Ramos (cell line): ENCODE results near the gene POLR3E.

Experiments
- in situ Hi-C: fragments of 300-500 bp; cut with MboI; formaldehyde crosslinking; loops from one replicate; pipeline ENCODE4 v1.14.3; 2022; ENCODE audit warnings: low sequenced_read_pairs; ENCODE audit not compliant: unreplicated experiment

Gene POLR3E, protein sequence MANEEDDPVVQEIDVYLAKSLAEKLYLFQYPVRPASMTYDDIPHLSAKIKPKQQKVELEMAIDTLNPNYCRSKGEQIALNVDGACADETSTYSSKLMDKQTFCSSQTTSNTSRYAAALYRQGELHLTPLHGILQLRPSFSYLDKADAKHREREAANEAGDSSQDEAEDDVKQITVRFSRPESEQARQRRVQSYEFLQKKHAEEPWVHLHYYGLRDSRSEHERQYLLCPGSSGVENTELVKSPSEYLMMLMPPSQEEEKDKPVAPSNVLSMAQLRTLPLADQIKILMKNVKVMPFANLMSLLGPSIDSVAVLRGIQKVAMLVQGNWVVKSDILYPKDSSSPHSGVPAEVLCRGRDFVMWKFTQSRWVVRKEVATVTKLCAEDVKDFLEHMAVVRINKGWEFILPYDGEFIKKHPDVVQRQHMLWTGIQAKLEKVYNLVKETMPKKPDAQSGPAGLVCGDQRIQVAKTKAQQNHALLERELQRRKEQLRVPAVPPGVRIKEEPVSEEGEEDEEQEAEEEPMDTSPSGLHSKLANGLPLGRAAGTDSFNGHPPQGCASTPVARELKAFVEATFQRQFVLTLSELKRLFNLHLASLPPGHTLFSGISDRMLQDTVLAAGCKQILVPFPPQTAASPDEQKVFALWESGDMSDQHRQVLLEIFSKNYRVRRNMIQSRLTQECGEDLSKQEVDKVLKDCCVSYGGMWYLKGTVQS

DNA sequence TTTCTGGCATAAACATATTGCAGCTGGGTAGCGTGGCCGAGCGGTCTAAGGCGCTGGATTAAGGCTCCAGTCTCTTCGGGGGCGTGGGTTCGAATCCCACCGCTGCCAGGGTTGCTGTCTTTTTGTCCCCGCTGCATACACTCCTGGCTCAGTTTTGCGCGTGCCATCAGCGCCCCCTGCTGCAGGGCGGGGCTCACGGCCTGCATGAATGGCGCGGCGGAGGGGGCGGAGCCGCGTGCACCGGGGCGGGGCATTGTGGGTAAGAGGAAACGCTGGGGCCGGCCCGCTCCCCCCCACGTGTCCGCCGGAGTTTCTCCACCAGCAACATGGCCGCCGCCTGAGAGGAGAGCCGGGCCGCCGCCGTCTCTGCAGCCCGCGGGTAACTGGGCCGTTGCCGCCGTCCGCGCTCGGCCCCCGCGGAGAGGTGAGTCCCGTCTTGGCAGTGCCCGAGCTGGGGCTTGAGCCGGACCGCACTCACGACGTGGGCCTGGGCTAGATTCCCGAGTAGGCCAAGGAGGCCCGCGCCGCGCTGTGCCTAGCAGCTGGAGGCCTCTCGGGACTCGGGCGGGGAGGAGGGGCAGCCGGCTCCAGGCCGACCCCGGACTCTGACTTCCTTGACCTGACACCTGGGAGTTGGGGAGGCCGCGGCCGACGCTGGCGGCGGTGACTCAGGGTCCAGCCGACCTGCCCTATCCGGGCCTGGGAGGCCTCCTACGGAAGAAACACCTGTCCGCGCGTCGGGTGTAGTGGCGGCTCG lies at the start of gene POLR3E:
Gene POLR3E, plus strand, starts transcription at position 296 of the 757 bp plus-strand sequence. CDS start 5,560 bp downstream, outside the sequence.
- in situ Hi-C loops = loop anchor here (5.0 to 10.0 kb wide), 2 partner anchors 95 to 292 kb away; partner anchors contain the start of genes MOSMO and PDZD9

DNA sequence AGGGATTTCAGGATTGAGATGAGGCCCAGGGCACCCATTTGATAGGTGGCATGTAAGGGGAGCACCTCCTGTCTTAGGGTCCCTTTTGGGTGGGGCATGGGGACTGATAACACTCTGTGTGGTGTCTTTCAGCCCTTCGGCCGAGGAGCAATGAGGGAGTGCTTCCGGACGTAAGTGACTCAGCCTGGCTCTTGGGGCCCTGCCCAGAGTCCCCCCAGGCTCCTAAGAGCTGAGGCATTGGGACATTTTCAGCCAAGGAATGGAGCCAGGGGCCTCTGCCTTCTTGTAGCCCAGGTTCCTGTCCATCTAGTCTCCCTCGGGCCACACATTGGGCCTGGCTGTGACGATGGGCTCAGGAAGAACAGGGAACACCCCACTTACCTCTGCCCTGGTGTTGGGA lies 46.7 kb upstream of the POLR3E start:
- in situ Hi-C loops = no loop called here

DNA sequence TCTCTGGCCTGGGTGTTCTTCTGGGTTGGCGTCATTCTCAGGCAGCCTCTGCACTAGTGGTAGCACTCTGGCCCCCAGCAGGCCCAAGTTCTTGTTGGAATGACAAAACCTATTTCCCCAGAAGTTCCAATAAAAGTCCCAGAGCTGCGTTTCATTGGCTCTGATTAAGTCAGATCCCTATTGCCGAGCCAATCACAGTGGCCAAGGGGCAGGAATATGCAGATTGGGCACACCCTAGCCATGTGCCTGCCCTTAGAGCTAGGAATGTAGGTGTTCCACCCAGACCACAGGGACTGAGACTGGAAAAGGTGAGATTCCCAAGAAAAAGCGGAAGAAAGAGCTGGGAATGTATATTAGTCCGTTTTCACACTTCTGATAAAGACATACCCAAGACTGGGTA lies 44.9 kb upstream of the POLR3E start:
- in situ Hi-C loops = no loop called here

DNA sequence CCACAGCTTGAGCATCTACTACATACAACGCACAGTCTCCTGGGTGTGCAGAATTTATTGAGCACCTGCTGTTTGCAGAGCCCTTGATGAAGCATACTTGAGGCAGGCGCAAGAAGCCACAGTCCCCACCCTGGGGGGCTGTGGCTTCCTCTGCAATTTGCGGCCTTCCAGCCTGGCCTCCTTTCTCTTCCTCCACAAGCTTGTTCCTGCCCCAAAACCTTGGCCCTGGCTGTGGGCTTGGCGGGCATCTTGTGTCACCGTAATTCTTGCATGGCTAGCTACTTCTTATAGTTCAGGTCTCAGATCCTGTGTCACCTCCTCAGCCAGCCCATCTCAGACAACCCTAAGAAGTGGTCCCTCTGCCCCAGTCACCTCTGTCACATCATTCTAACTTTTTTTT lies 43.9 kb upstream of the POLR3E start:
- in situ Hi-C loops = no loop called here

DNA sequence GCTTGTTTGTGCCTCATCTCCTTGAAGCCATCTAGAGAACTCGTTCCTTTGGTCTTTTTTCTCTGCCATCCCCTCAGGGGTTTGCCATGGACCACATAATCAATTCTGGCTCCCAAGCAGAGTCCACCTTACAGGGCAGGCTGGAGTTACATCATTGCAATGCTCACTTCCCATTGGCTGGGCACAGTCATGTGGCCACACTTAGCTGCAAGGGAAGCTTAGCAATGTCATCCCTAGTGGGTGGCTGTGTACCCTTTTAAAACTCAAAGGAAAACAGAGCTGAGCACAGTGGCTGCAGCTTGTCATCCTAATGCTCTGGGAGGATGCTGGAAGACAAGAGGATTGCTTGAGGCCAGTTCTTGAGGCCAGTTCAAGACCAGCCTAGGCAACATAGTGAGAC lies 41.9 kb upstream of the POLR3E start:
- in situ Hi-C loops = no loop called here

DNA sequence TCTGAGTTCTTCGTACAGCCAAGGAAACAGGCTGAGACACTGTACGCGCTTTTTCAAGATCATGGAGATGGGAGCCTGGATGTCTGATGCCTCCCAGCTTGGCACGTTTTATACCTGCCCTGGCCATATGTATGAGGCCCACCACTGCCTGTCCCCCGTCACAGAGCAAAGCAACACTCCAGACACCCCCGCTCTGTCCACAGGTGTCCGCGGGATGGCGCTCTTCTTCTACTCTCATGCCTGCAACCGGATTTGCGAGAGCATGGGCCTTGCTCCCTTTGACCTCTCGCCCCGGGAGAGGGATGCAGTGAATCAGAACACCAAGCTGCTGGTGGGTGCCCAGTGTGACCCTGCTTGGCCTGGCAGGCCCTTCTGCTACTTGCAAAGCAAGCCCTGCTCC lies 39.8 kb upstream of the POLR3E start:
- in situ Hi-C loops = no loop called here

DNA sequence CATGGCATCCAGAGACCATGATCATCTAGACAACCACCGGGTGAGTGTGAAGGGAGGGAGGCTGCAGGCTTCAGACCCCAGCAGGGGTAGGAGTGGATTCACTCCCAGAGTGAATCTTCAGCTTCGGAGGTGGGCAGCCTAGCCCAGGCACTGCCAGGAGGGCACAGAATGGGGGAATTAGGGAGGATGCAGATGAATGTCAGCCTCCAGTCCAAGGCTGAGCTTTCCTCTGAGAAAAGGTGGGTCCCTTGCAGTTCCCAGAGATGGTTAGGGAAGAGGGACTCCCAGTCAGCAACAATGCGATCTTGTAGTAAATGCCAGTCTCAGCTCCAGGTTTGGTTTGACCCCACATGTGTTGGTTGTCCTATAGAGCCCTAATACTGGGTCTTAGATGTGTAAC lies 36.7 kb upstream of the POLR3E start:
- in situ Hi-C loops = no loop called here

DNA sequence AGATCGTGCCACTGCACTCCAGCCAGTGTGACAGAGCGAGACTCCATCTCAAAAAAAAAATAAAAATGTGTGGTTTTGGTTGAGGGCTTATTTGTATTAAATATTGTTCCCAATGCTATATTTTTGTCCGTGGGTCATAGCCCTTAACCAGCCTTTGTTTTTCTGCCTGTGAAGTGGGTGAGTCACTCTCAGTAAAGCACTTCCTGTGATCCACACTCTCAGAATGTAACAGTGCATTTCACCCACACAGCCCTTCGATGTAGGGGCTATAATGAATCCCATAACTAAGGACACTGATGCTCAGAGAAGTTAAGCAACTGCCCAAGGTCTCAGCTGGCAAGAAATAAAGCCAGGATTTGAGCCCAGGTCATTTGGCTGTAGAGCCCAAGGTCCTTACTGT lies 34.7 kb upstream of the POLR3E start:
- in situ Hi-C loops = no loop called here

DNA sequence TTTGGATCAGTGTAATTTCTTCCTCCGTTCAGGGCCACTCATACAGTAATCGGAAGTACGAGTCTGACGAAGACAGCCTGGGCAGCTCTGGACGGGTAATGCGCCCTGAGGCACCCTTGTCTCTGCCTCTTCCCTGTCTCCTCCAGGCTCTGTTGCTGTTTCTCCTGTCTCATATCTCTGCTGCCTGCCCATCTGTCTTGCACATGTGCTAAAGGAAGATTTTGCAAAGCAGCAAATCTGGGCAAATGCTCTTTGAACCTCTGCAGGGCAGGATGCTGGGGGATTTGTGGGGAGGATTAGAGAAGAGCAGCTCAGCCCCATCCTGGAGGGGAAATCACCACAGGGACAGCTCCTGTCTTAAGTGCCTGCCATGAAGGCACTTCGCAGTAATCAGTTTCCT lies 32.4 kb upstream of the POLR3E start:
- in situ Hi-C loops = no loop called here

DNA sequence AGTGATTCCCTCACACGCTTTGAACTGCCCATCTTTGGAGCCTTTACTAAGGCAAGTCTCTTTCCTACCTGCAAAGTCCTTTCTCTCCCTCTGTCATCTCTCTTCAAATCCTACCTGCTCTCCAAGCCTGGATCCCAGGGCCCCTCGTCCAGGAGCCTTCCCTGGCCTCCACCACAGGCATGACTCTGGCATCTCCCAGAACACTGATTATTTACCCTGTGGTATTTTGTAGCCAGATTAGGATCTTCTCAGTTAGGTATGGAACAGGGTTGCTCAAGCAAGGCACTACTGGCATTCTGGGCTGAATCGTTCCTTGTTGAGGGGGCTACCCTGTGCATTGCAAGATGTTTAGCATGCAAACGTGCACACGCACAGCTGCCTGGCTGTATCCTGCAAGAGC lies 31.9 kb upstream of the POLR3E start:
- in situ Hi-C loops = no loop called here

DNA sequence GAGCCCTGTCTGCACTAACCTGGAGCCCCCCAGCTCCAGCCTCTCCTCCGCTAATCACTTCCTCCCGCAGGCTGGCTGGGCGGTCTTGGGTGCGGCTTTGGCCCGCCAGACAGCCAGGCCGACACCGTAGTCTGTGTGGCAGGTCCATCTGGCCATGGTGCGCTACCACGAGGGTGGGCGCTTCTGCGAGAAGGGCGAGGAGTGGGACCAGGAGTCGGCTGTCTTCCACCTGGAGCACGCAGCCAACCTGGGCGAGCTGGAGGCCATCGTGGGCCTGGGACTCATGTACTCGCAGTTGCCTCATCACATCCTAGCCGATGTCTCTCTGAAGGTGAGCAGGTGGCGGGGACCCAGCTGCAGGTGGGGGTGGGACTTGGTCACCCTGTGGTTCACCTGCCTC lies 30.7 kb upstream of the POLR3E start:
- in situ Hi-C loops = no loop called here

DNA sequence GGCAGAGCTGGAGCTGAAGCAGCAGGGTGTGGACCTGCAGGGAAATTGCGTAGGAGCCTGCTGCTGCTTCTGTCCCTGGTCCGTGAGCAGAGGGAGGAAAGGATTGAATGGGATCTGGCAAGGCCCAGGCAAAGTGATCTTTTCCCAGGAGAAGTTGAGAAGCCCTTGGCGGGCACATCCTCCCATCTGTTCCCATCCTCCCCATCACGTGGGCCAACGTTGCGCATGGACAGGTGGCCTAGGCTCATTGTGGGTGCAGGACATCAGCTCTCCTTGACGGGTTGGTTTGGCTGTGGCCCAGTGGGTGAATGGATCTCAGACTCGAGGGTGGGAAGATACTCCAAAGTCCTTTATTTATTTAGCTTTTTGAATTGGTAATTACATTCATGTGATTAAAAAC lies 29.4 kb upstream of the POLR3E start:
- in situ Hi-C loops = no loop called here

DNA sequence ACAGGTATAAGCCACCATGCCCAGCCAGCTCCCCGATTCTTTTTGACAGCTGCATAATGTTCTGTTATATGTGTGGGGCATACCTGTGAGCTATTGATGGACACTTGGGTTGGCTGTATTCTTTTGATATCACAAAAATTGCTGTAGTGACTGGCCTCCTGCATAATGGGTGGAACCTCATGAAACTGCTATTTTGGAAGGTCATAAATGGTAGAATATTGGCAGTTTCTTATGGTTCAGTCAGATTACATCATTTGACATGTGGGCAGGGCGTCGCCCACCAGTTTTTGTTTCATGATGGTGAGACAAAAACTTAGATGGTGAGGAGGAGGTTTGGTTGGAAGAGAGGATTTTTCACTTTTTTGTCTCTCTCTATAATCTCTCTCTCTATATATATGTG lies 26.7 kb upstream of the POLR3E start:
- in situ Hi-C loops = no loop called here

DNA sequence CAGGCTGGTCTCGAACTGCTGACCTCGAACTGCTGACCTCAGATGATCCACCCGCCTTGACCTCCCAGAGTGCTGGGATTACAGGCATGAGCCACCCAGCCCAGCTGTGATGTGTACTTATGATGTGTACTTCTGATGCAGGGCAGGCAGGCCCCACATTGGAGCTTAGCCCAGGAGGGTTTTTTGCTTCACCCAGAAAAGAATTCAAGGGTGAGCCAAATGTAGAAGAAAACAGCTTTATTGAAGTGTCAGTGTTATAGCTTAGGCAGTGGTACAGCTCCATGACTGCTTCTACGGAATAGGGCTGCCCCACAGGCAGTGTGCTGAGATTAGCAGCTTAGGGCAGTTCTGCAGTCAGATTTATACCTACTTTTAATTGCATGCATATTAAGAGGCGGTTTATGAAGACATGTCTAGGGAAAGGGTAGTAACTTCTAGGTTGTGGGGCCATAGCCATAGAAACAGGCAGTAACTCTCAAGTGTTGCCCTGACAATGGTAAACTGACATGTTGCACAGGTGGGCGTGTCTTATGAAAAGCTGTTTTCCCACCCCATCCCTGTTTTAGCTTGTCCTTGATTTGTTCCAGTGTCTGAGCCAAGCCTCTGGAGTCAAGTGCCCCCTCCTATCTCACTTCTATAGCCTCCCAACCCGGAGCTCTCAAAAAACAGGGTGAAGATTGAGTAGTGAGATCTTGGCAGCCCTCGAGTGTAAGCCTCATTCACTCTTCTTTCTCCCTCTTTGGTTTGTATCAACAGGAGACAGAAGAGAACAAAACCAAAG lies 24.1 kb upstream of the POLR3E start:
- in situ Hi-C loops = no loop called here

DNA sequence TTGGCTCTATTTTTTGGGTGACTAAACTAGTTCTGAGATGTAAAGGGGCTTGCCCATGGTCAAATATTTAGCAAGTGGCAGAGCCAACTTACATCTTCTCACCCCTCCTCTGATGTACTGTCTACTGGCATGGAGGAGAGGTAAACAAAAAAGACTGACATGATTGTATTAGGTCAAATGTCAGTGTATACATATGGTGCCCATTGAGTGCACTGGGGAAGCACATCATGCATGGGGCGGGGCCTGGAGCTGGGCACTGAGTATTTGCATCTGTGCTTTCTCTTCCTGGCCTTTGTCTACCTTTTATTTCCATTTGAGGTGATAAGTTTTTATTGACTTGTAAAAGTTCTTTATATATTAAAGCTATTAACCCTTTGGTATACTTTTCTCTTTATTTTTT lies 22.3 kb upstream of the POLR3E start:
- in situ Hi-C loops = no loop called here

DNA sequence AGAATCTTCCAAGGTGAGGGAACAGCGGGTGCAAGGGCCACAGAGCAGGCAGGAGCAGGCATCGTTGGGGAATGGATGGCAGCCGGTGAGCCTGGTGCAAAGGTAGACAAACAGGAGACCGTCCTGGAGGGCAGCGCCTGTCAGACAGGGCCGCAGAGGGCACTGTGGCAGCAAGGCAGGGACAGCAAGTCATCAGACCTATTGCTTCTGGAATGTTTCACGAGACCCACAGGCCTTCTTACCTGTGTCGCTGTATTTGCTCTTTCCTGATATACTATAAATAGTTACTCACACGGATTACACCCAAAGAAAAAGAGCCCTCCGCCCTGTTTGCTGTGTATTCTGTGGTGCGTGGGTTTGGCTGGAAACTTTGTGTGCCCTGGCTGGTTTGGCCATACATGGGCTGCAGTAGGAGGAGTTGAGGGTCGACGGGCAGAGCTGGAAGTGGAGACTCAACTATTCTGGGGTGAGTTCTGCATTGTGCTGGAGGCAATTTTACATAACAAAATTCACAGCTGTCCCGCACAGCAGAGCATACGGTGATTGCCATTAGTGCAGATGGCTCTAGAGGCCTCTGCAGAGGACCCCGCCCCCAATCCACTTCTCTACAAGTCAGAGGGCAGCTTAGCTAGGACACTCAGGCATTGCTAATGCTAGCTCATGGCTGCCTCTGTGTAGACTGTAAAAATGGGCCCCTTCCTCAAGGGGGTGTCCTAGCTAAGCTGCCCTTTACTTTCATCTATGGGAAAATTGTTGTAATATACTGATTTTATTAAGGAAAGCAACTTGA lies 18.6 kb upstream of the POLR3E start:
- in situ Hi-C loops = no loop called here

DNA sequence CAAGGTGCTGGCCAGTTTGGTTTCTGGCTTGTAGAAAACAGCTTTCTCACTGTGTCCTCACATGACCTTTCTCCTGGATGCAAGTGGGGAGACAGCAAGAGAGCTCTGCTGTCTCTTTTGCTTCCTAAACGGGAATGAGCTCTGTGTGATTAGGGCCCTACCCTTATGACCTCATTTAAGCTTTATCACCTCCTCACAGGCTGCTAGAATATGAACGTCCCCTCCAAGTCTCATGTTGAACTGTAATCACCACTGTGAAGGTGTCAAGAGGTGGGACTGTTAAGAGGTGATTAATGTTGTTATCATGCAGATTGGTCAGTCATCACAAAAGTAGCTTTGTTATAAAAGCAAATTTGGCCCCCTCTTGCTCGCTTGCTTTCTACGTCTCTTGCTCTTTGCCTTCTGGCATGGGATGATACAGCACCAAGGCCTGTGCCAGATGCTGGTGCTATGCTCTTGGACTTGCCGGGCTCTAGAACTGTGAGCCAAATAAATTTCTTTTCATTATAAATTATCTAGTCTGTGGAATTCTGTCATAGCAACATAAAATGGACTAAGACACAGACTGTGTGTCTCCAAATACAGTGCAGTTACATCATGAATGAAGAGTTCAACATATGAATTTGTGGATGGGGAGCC lies 14.8 kb upstream of the POLR3E start:
- in situ Hi-C loops = no loop called here

DNA sequence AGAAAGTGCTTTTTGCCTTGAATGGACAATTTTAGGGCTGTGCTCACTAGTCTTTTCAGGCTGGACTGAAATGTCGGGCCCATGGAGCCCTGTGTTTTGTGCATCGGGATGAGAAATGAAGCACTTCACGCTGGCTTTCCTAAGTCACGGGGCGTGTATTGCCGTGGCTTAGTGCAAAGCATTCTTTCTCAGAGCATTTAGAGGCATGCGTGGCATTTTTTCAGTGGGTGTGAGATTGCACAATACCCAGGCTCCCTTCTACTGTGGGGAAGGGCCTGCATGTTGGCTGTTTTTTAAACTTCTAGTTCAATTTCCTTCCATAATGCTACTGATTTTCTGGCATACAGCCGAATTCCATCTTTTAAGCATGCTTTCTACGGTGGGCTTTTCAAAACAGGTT lies 12.6 kb upstream of the POLR3E start:
- in situ Hi-C loops = no loop called here

DNA sequence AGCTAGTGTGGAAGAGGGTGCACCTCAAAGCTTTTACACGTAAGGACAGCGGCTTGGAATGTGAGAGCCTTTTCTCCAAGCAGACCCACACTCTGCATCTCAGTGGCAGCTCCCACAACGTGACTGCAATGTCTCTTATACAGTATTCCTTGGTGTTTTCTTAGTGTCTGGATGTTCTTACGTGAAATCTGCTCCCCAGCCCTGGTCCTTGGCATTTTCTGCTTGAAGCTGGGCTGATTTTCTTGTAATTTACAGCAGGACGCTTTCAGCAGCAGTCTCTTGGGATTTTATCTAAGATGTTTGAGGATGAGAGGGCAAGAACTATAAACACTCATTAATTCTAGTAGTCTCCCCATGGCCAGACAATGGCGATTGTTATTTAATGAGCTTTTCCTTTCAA lies 12.1 kb upstream of the POLR3E start:
- in situ Hi-C loops = no loop called here
